RPMI8226 (cell line): ENCODE measurements around the gene DZIP1L.
"Not testable (repeated sequence)": the region's sequence is repeated elsewhere in the genome, so short reads cannot be mapped to it uniquely, and the experiment has no call there.

Experiments used
- DNase-seq: peaks from one replicate; pipeline ENCODE4 v3.0.0-alpha.2; 2015

Gene DZIP1L, protein sequence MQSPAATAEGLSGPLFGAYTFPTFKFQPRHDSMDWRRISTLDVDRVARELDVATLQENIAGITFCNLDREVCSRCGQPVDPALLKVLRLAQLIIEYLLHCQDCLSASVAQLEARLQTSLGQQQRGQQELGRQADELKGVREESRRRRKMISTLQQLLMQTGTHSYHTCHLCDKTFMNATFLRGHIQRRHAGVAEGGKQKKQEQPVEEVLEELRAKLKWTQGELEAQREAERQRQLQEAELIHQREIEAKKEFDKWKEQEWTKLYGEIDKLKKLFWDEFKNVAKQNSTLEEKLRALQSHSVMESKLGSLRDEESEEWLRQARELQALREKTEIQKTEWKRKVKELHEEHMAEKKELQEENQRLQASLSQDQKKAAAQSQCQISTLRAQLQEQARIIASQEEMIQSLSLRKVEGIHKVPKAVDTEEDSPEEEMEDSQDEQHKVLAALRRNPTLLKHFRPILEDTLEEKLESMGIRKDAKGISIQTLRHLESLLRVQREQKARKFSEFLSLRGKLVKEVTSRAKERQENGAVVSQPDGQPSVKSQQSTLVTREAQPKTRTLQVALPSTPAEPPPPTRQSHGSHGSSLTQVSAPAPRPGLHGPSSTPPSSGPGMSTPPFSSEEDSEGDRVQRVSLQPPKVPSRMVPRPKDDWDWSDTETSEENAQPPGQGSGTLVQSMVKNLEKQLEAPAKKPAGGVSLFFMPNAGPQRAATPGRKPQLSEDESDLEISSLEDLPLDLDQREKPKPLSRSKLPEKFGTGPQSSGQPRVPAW

GRCh38 chr3:138114988-138115971, at the start of gene DZIP1L:
DZIP1L (minus strand) TSS chr3:138115608; CDS start chr3:138103971, 11,637 bp downstream.
- peak; percentile 46 for DNase-seq

DNA sequence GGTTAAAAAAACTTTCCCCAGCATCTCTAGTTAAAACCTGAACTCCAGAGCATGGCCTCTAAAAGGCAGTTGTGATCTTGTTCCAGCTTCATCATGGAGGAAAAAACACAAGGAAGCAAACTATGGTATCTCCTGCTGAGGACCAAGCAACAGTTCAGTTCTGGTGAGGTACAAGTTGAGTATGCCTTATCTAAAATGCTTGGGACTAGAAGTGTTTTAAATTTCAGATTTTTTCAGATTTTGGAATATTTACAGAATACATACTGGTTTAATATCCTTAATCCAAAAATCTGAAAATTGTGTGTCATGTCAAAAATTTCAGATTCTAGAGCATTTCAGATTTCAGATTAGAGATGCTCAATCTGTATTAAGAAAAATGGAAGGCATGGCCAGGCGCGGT, 49.7 kb upstream of the DZIP1L start:
- no peak for DNase-seq

GRCh38 chr3:138157743-138158142, 42.3 kb upstream of the DZIP1L start:
- DNase-seq: no peak

DNA sequence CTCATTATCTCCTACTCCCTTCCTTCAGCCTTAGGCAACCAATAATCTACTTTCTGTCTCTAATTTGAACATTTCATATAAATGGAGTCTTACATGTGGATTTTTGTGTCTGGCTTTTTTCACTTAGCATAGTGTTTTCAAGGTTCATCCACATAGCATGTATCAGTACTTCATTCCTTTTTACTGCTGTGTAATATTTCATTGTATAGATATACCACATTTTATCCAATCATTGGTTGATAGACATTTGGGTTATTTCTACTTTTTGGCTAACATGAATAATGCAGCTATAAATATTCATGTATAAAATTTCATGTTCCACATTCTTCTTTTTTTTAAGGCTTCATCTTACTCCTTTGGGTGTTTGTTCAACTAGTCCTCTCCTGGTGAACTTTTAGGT, 39.1 kb upstream of the DZIP1L start:
- DNase-seq: no peak

DNA sequence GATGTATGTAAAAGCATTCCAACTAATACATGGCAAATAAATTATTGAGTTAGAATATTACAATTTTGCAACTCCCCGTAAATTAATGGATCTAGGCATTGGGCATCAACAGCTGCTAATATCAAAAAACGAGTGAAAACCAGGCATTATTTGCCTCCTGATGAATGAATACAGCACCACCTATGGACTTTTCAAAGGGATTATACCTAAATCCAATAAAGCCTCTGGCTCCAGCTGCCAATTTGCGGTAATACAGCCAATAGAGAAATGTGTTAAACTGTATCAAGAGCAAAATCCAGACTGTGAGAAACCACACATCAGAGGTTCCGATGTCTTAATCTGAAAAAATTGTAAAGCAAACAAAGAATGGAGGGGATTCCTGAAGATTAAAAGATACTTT, 33.1 kb upstream of the DZIP1L start:
- no peak for DNase-seq

DNA sequence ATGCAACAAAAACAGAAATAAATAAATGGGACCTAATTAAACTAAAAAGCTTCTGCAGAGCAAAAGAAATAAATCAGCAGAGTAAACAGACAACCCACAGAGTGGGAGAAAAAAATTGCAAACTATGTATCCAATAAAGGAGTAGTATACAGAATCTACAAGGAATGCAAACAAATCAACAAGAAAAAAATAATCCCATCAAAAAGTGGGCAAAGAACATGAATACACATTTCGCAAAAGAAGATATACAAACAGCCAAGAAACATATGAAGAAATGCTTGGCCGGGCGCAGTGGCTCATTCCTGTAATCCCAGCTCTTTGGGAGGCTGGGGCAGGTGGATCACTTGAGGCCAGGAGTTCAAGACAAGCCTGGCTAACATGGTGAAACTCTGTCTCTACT, 26.8 kb upstream of the DZIP1L start:
- DNase-seq: not testable (repeated sequence)

DNA sequence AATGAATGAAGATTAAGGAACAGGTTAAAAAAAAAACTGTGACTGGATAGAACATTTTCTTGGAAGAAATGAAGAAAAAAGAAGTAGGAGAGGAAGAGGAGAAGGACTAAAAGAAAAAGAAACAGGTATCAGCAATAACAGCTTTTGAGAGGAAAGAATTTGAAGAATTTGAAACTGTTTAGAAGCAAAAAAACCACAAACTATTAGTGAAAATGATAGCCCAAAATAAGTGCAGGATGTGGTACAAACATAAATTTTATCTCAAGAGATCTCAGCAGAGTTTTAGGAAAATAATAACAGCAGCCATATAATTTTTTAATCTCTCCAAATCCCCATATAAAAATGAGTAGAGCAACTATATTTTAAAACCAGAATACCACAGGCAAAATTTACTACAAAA, 25.5 kb upstream of the DZIP1L start:
- DNase-seq: no peak

GRCh38 chr3:138139691-138140090, 24.3 kb upstream of the DZIP1L start:
- no peak for DNase-seq

- DNase-seq: no peak
Measured at GRCh38 chr3:138137861-138138260, 22.5 kb upstream of the DZIP1L start.

DNA sequence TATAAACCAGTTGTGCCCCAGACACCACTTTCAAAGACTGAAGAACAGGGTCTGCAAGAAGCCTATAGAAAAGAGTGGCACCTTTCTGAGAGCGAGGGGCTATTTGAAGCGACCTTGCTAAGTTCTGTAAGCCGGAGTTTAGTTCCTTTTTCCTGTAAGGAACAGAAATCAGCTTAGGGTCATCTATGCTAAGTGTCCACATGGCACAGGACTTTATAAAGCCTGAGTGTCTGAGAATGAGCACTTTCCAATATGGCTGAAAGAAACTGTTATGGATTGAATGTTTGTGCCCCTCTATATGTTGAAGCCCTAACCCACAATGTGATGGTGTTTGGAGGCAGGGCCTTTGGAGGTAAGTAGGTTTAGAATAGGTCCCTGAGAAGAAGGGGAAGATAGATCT, 20.8 kb upstream of the DZIP1L start:
- no peak for DNase-seq

- DNase-seq: no peak
Measured at GRCh38 chr3:138135833-138136194, 20.4 kb upstream of the DZIP1L start.

DNA sequence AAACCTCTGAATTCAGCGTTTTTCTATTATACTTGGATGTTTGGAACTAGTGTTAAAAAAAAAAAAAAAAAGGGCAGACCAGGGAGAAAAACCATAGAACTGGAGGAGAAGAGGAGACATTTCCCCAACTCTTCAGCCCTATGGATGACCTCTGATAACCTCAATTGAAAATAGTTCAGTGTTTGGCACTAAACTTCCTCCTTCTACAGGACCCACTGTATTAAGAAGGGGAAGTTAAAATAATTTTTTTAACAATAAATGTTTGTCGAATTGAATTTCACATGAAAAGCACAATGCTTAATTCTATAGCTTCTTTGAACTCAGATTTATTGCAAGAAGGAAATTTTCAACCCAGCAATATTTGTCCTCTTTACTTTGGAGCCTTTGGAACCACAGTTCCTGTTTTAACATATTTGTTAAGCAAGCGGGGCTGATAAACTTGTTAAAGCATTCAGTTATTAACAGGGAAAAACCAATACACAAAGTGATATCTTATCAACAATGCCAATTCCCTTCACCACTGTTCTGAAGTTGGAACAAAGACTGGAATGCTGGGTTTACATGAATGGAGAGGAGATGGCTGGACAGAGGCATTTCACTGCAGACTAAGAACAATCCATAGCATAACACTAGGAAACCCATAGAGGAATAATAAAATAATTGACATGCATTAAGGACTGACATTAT, 19.9 kb upstream of the DZIP1L start:
- no peak for DNase-seq

DNA sequence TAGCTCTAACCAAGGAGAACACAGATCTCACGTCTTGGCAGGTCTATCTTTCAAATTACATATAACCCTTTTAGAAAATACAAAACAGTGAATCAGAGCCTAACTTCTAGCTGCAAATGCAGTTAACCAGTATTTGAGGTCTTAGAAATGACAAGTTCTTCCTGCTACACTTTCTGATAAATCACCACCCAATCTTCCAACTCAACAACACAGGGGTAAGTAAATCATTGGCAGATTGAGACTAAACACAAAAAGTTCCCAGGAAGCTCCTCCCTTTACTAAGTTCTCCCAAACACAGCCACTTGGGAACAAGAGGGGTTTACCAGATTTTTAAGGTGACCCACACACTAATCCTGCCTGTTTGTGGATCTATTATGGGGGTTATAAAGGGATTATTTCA, 16.8 kb upstream of the DZIP1L start, which contains the start of gene A4GNT:
A4GNT (minus strand) TSS at position 152 of the 400 bp plus-strand sequence. CDS start 1,134 bp downstream, outside the sequence.
- no peak for DNase-seq

DNA sequence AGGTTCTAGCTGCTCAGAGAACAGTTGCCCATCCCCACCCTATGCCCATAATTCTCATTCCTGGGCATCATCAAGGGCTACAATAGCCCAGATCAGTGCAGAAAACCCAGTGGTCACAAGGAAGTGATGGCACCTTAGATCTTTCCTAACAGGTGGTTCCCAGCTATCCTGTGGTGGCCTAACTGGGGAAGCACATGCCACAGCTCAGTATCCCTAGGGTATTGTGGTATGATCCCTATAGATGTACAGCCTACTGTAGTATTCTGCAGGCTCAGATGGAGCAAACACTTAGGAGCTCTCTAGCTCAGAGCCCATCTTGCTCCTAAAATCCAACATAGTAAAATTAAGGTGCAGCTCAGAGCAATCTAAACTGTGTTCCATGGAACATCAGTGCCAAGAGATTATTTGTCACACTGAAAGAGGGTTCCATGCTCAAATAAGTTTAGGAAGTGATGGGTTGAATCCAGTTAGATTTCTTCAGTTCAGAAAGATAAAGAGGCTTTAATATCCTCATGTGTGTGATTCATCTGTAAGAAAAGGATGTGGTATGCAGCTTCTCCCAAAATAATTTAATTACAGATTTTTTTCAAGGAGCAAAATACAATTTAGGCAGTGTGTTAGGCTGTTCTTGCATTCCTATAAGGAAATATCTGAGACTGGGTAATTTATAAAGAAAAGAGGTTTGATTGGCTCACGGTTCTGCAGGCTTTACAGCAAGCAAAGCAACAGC, 12.4 kb upstream of the DZIP1L start:
- no peak for DNase-seq

- no peak for DNase-seq
Measured at GRCh38 chr3:138125548-138126221, 10.3 kb upstream of the DZIP1L start.

DNA sequence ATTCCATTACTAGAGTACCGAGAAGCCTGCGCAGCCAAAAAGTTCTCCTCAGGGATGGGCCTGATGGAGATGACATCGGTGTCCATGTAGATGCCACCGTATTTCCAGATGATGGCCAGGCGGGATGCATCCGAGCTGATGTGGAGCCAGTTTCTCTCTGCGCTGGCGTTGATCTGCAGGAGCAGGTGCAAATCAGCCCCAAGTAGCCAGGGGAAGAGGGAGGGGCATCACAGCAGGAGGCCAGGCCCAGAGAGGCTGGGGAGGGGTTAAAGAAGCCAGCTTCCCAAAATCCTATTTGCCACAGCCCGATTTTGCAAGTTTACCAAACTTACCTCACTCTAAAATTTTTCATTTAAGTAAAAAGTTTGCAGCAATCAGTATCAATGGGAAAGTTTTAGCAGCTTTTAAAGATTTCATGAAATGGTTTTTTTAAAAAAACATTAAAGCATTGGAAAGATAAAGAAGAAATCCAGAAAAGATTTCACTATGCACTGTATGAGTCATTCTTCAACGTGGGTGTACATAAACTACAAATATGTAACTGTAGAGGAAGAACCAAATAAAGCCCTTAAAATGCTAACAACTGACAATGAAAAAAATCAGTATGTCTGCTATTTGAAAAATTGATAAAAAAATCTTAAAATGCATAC, 9.4 kb upstream of the DZIP1L start:
- no peak for DNase-seq

GRCh38 chr3:138124188-138124587, 8.8 kb upstream of the DZIP1L start:
- no peak for DNase-seq

DNA sequence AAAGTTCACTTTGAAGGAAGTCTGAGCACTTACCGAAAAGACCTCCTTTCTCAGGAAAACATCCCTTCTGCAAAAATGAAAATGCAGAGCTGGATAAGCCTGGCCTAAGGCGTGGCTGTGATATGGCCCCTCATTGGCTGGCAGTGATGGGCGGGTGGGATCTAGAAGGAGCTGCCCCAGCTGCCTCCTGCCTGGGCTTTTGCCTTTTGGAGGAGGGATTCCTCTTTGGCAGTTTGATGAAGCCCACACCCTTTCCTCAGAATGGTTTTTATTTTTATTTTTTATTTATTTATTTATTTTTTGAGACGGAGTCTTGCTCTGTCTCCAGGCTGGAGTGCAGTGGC, 4.0 kb upstream of the DZIP1L start:
- no peak for DNase-seq

DNA sequence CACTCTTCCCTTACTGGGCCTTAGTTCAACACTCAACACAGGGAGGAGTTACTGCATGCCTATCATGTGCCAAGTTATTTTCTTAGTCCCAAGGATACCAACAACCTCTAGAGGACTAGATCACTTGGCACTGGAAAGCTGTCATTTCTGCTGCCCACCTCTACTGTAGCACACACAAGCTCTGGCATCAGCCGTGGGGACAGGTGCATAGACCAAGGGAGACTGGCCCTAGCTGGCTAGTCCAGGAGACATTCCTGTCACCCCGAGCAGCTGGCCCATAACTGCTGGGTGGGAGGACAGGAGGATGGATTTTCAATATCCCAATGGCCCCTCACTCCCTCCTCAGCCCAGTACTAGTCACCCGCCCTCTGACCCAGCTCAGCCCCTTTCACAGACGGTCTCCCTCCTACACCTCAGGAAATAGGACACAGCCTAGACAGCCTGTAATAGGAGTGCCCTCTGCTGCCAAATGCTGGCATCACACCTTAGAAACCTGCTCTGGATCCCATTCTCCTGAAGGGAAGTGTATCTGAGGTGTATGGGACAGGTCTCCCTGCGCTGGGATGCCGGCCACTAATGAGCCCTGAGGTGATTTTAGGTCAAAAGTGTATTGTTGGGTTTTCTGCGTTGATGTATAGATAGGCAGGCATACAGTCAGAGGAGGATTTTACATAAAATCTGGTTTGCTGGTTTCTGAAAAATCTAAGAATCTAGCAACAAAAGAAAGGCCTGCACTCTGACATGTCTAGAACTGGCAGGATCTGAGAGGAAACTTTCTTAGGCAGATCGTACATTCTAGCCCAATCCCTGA, 3.4 kb upstream of the DZIP1L start:
- DNase-seq: peak; percentile 55

DNA sequence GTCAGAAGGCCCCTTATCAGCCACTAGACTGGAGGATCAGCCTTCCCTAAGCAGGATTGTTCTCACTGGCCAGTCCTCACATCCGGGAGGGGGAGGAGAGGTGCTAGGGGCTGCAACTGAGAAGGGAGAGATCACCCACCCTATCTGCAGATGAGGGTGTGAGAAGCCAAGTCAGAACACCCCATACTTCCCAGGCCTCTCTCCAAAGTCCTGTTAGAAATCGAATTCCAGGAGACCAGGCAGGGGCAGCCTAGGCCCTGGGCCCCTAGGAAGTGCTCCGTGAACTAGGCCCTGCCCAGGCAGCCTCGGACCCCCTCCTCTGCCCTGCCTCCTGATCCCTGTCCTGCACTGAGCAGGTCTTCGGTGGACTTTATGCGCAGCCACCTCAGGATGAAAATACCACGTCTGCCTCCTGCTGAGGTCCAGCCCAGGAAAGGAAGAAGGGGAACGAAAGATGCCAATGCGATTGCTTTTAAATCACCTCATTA, 933 bp downstream of the DZIP1L start:
- no peak for DNase-seq
